DND-41 (cell line): ENCODE data around the gene DGKI.

Experiments
- ATAC-seq: fragments of 200-7000 bp; cut with Tn5 transposase; 3 replicates; pipeline ENCODE4 v1.9.1; 2021; ENCODE audit warnings: low read depth; ENCODE audit not compliant: insufficient read depth
- DNase-seq: peaks from one replicate; pipeline ENCODE4 v3.0.0-alpha.2; 2020
- H2AFZ ChIP-seq: 2 replicates; pipeline ENCODE4 v1.6.0; 2012; ENCODE audit warnings: low read depth, low read length
- H3K27ac ChIP-seq: 2 replicates; pipeline ENCODE4 v1.5.1; 2012; ENCODE audit warnings: low read length, inconsistent platforms
- H3K27me3 ChIP-seq: fragments of 200-600 bp; sonication (generic); 2 replicates; pipeline ENCODE4 v1.6.0; 2012; ENCODE audit warnings: low read length, mild to moderate bottlenecking, inconsistent platforms; ENCODE audit not compliant: insufficient read depth, poor library complexity
- H3K36me3 ChIP-seq: 2 replicates; pipeline ENCODE4 v1.5.1; 2012; ENCODE audit warnings: low read length, inconsistent platforms; ENCODE audit not compliant: insufficient read depth
- H3K4me1 ChIP-seq: 2 replicates; pipeline ENCODE4 v1.5.1; 2012; ENCODE audit warnings: mild to moderate bottlenecking, low read length; ENCODE audit not compliant: insufficient read depth
- H3K4me2 ChIP-seq: 2 replicates; pipeline ENCODE4 v1.6.0; 2012; ENCODE audit warnings: mild to moderate bottlenecking, moderate library complexity, low read length, inconsistent platforms; ENCODE audit not compliant: insufficient read depth
- H3K4me3 ChIP-seq, 2 experiments: fragments of 200-600 bp in 1 of 2; shearing (Covaris generic) in 1 of 2; 2 replicates each; pipeline ENCODE4 v1.5.1; 2012 to 2016; ENCODE audit warnings: inconsistent platforms in 2 of 2, low read length in 2 of 2, mild to moderate bottlenecking in 2 of 2, low read depth in 1 of 2, moderate library complexity in 1 of 2
- H3K79me2 ChIP-seq: 2 replicates; pipeline ENCODE4 v1.6.0; 2012; ENCODE audit warnings: low read length, inconsistent platforms; ENCODE audit not compliant: insufficient read depth
- H3K9ac ChIP-seq: 2 replicates; pipeline ENCODE4 v1.6.0; 2012; ENCODE audit warnings: low read depth, mild to moderate bottlenecking, inconsistent platforms, low read length, moderate library complexity
- H3K9me3 ChIP-seq: 2 replicates; pipeline ENCODE4 v1.5.1; 2012; ENCODE audit warnings: low read length, moderate library complexity, mild to moderate bottlenecking, inconsistent platforms; ENCODE audit not compliant: insufficient read depth, severe bottlenecking
- H4K20me1 ChIP-seq: 2 replicates; pipeline ENCODE4 v1.6.0; 2012; ENCODE audit warnings: low read length; ENCODE audit not compliant: insufficient read depth
- CTCF ChIP-seq: IDR thresholded peaks from 2 replicates; pipeline ENCODE4 v1.5.1; 2012; ENCODE audit warnings: borderline replicate concordance, low read length, moderate library complexity, mild to moderate bottlenecking; ENCODE audit not compliant: poor library complexity, severe bottlenecking; ENCODE audit errors: extremely low read depth
- EZH2 ChIP-seq: IDR thresholded peaks from 3 replicates; pipeline ENCODE4 v1.6.1; 2012; ENCODE audit warnings: borderline replicate concordance, low read depth, mild to moderate bottlenecking, moderate library complexity, low read length, inconsistent platforms; ENCODE audit not compliant: severe bottlenecking

Gene DGKI

GRCh38 chr7:137633133-137633532 is 213.6 kb downstream of the DGKI start:
- H3K4me1 ChIP-seq: no peaks in the 10 kb centered on the region
- ATAC-seq (no peak), DNase-seq (no peak)
- no peak overlapping the region for H3K27ac ChIP-seq
- H3K27me3 ChIP-seq: no peaks in the 10 kb centered on the region
- no peak overlapping the region for H3K4me3 ChIP-seq
- TF ChIP-seq CTCF (no peak), EZH2 (no peak)
- H2AFZ ChIP-seq: no peak overlapping the region
- no peak overlapping the region for H3K9ac ChIP-seq
- H3K79me2 ChIP-seq: no peaks in the 10 kb centered on the region
- no peaks in the 10 kb centered on the region for H3K36me3 ChIP-seq
- no peaks in the 10 kb centered on the region for H3K9me3 ChIP-seq
- H4K20me1 ChIP-seq: no peaks in the 10 kb centered on the region
- H3K4me2 ChIP-seq: no peak overlapping the region

GRCh38 chr7:137628216-137628615 is 218.6 kb downstream of the DGKI start:
- Histone ChIP-seq H3K27me3 (no peaks in the 10 kb centered on the region), H3K4me2 (no peak overlapping the region), H3K79me2 (no peaks in the 10 kb centered on the region), H2AFZ (no peak overlapping the region), H3K4me3 (no peak overlapping the region), H3K9me3 (no peaks in the 10 kb centered on the region), H3K4me1 (no peaks in the 10 kb centered on the region), H3K27ac (no peak overlapping the region), H3K9ac (no peak overlapping the region), H4K20me1 (no peaks in the 10 kb centered on the region), H3K36me3 (no peaks in the 10 kb centered on the region)
- no peak for TF ChIP-seq CTCF
- TF ChIP-seq EZH2: no peak
- ATAC-seq (no peak), DNase-seq (no peak)

- Histone ChIP-seq H4K20me1 (no peaks in the 10 kb centered on the region), H2AFZ (no peak overlapping the region), H3K4me1 (no peaks in the 10 kb centered on the region), H3K27ac (no peak overlapping the region), H3K27me3 (no peaks in the 10 kb centered on the region), H3K4me2 (no peak overlapping the region), H3K9ac (no peak overlapping the region), H3K36me3 (no peaks in the 10 kb centered on the region), H3K79me2 (no peaks in the 10 kb centered on the region), H3K9me3 (no peaks in the 10 kb centered on the region), H3K4me3 (no peak overlapping the region)
- TF ChIP-seq CTCF: peak; percentile 70
- TF ChIP-seq EZH2: no peak
- ATAC-seq (peak; percentile 65; the same call in 2 of the 3 replicates), DNase-seq (peak; percentile 37)
These were observed 220.2 kb downstream of the DGKI start for GRCh38 chr7:137626469-137627067.
